Peyer's patch (tissue), 4 donors: ENCODE data around the gene PLAAT5. TPM values are rescaled to one million over a fixed set of nuclear protein-coding genes. Genes with fewer than 3 reads are reported as not detected.

ENCODE experiments used
- DNase-seq, 3 donors: peaks; one replicate each; pipeline ENCODE4 v3.0.0-alpha.2; 2017 to 2019
- H3K27ac ChIP-seq, 4 donors: fragments of 200-600 bp; sonication (generic); one replicate each; pipeline ENCODE4 v1.5.1; 2016 to 2019
- H3K27me3 ChIP-seq, 2 donors: fragments of 200-600 bp; sonication (generic); one replicate each; pipeline ENCODE4 v1.5.1; 2019
- H3K36me3 ChIP-seq, 3 donors: fragments of 200-600 bp; sonication (generic); one replicate each; pipeline ENCODE4 v1.5.1; 2016 to 2019
- H3K4me1 ChIP-seq, 4 donors: fragments of 200-600 bp; sonication (generic); one replicate each; pipeline ENCODE4 v1.5.1; 2016 to 2019
- H3K4me3 ChIP-seq, 4 donors: fragments of 200-600 bp; sonication (generic); 1 replicate in 3 of 4; 2 replicates in 1 of 4; pipeline ENCODE4 v1.5.1; 2016 to 2019; ENCODE audit warnings: mild to moderate bottlenecking in 1 of 4
- H3K9me3 ChIP-seq, 4 donors: fragments of 200-600 bp; sonication (generic); one replicate each; pipeline ENCODE4 v1.5.1; 2016 to 2019; ENCODE audit warnings: mild to moderate bottlenecking in 1 of 4
- POLR2A ChIP-seq, 2 donors: fragments of 450-650 bp; IDR thresholded peaks; one replicate each; pipeline ENCODE4 v1.5.1; 2017; ENCODE audit warnings: antibody characterized with exemption in 2 of 2, mild to moderate bottlenecking in 2 of 2, moderate library complexity in 2 of 2
- total RNA-seq, 4 donors: library from RNA; depleted of rRNA; stranded (reverse); fragments of >200 nt; gene quantifications; one replicate each; pipeline ENCODE4 v1.1.0, GENCODE V29; 2016
- TF ChIP-seq, protein P1 (sequence below), 6 experiments: fragments of 450-650 bp in 4 of 6; fragments of 200-600 bp in 2 of 6; sonication (generic) in 1 of 6; IDR thresholded peaks; one replicate each; pipeline ENCODE4 v1.5.1; 2017 to 2019; ENCODE audit warnings: antibody characterized with exemption in 6 of 6, mild to moderate bottlenecking in 3 of 6, moderate library complexity in 1 of 6

The PLAAT5 gene, protein sequence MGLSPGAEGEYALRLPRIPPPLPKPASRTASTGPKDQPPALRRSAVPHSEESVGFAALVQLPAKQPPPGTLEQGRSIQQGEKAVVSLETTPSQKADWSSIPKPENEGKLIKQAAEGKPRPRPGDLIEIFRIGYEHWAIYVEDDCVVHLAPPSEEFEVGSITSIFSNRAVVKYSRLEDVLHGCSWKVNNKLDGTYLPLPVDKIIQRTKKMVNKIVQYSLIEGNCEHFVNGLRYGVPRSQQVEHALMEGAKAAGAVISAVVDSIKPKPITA
- total RNA-seq = 1 to 10 TPM in 1 of 4 donors, under 1 TPM in 1, not detected in 2; 0.67 to 3.3 TPM

DNA sequence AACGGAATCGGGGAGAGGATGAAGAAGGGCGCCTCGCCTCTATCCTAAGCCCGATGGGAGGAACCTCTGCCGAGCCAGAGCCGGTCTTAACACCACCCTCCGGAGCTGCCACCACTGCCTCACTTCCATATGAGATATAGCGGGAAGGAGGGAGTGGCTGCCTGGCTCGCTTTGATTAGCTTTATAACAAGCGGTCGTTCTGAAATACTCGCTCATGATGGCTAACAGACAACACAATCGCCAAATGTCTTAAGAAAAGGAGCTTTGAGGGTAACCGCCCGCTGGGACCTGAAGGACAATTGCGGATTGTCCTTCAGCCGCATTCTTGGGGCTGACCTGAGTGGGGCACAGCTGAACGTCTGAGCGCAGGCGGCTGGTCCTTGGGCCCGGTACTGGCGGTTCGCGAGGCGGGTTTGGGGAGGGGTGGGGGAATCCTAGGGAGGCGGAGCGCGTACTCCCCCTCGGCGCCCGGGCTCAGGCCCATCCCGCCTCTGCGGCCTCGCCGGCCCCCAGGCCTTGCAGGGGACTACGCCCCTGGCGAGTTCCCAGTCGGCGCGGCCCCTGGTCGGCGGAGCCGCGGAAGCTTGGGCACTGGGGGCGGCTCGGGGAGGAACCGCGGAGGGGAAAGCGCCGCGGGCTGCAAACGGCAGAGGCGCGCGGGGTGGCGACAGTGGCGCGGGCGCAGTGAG lies at the start of gene PLAAT5:
Gene PLAAT5, minus strand, starts transcription at position 617 of the 689 bp plus-strand sequence. Its CDS starts 133 bp downstream, at position 484.
- Histone ChIP-seq H3K36me3 (no peaks in the 10 kb centered on the region), H3K27me3 (no peaks in the 10 kb centered on the region), H3K9me3 (no peaks in the 10 kb centered on the region), H3K4me1 (peaks cover 0 to 17% (median 0%) of the 10 kb centered on the region in 4 donors), H3K27ac (peak within 1 kb of the TSS; percentile 14 to 63 (median 46)), H3K4me3 (peak within 1 kb of the TSS; percentile 34 to 58 (median 42))
- peak in 1 of 3 donors; percentile 57 for DNase-seq
- TF ChIP-seq POLR2A (IDR thresholded peaks at IDR 0.05) = no peak
- TF ChIP-seq, protein P1, sequence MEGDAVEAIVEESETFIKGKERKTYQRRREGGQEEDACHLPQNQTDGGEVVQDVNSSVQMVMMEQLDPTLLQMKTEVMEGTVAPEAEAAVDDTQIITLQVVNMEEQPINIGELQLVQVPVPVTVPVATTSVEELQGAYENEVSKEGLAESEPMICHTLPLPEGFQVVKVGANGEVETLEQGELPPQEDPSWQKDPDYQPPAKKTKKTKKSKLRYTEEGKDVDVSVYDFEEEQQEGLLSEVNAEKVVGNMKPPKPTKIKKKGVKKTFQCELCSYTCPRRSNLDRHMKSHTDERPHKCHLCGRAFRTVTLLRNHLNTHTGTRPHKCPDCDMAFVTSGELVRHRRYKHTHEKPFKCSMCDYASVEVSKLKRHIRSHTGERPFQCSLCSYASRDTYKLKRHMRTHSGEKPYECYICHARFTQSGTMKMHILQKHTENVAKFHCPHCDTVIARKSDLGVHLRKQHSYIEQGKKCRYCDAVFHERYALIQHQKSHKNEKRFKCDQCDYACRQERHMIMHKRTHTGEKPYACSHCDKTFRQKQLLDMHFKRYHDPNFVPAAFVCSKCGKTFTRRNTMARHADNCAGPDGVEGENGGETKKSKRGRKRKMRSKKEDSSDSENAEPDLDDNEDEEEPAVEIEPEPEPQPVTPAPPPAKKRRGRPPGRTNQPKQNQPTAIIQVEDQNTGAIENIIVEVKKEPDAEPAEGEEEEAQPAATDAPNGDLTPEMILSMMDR (IDR thresholded peaks at IDR 0.05) = no peak

DNA sequence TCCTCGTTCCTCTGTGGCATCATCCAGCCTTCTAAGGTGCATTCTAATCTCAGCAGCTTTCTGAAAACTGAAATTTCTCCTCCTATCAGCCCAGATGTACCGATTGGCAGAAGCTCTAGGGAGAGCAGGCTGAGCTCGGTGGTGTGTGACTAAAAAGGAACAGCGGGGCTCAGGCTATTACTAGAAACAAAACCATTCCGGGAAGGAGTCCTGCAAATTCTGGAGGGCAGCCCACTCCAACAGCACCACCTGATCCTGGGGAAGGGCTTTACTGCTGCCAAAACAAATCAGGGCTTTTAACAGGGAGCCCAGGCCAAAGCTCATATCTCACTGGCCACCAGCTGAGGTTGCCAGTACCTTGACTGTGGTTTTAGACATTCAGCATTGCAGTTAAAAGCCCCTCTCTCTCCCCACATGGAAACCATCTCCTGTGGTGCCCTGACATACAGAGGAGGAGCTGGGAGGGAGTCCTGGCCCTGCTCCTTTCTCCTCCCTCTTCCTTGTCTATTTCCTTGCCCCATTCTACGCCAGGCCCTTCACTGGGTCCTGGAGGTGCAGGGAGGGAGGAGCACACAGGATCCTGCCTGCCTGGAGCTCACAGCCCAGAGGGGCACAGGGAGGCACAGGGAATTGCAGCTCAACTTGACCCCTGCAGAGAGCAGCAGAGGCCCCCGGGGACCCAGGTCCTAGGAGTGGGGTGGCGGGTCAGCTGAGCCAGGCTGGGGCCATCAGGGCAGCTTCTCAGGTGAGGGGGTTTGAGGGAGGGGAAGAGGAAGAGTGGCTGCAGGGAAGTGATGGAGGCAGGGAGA lies 46.5 kb upstream of the PLAAT5 start:
- peaks cover 8 to 30% (median 22%) of the 10 kb centered on the region in 4 donors for H3K4me1 ChIP-seq
- peak overlapping the region; percentile 50 to 62 (median 54) for H3K4me3 ChIP-seq
- H3K36me3 ChIP-seq = peaks cover 0 to 4% (median 0%) of the 10 kb centered on the region in 3 donors
- H3K27ac ChIP-seq = peak overlapping the region; percentile 76 to 92 (median 84)
- peak; percentile 42 to 59 (median 50) for DNase-seq
- H3K27me3 ChIP-seq = no peaks in the 10 kb centered on the region
- TF ChIP-seq, protein P1 (IDR thresholded peaks at IDR 0.05) = no peak
- TF ChIP-seq POLR2A (IDR thresholded peaks at IDR 0.05) = no peak
- no peaks in the 10 kb centered on the region for H3K9me3 ChIP-seq

DNA sequence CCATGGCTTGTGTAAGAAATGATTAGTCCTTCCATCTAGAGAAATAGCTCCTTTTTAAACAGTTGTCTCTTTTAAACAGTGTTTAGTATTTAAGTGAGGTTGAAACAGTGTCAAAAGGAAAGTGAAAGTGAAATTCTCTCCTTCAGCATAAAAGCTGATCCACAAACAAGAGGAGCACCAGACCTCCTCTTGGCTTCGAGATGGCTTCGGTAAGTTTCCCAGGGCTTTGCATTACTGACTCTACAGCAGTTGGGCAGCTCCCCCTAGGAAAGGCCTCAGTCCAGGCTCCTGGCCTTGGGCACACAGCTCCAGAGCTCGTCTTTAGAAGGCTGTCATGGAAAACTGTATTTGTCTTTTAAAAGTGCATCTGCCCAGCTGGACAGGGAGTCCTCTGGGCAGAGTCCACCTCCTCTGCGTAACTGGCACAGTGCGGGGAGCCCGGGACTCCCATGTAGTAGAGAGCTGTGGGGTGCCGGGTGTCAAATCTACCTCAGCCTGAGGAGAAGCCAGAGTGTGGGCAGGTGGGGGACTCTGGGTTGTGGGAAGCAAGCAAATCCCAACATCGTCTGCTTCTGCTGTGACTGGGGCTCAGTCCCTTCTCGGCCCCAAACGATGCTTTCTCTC lies 45.8 kb upstream of the PLAAT5 start, which contains the start of gene PLAAT4:
Gene PLAAT4, plus strand, starts transcription at position 140 of the 624 bp plus-strand sequence. Its CDS starts 61 bp downstream, at position 201.
- DNase-seq = peak; percentile 59 to 80 (median 74)
- no peaks in the 10 kb centered on the region for H3K27me3 ChIP-seq
- H3K4me1 ChIP-seq = peaks cover 8 to 38% (median 22%) of the 10 kb centered on the region in 4 donors
- H3K4me3 ChIP-seq = peak within 1 kb of the TSS; percentile 50 to 62 (median 54)
- peak; percentile 64 to 73 for TF ChIP-seq POLR2A (IDR thresholded peaks at IDR 0.05)
- TF ChIP-seq, protein P1 (IDR thresholded peaks at IDR 0.05) = no peak
- no peaks in the 10 kb centered on the region for H3K9me3 ChIP-seq
- H3K36me3 ChIP-seq = peaks cover 0 to 4% (median 0%) of the 10 kb centered on the region in 3 donors
- H3K27ac ChIP-seq = peak within 1 kb of the TSS; percentile 76 to 92 (median 84)

DNA sequence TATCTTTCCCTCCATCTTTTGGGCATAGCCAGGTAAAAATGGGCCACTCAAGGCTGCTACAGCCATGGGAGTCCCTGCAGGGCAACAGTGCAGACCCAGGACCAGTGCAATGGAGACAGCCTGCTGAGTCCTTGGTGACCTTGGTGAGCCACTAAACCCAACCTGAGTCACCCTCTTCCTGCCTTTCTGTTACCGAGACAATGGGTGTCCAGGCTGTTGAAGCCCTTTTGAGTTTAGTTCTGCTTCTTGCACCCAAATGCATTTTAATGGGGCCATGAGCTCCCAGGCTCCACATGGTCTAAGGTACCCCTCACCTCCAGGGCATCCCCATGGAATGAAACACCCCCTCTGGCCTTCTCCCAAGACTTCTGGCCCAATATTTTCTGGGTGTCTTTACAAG lies 44.8 kb upstream of the PLAAT5 start:
- peaks cover 0 to 4% (median 0%) of the 10 kb centered on the region in 3 donors for H3K36me3 ChIP-seq
- peak overlapping the region; percentile 76 to 92 (median 84) for H3K27ac ChIP-seq
- peak in 1 of 3 donors; percentile 74 for DNase-seq
- no peaks in the 10 kb centered on the region for H3K27me3 ChIP-seq
- H3K9me3 ChIP-seq = no peaks in the 10 kb centered on the region
- no peak overlapping the region for H3K4me3 ChIP-seq
- TF ChIP-seq POLR2A (IDR thresholded peaks at IDR 0.05) = no peak
- TF ChIP-seq, protein P1 (IDR thresholded peaks at IDR 0.05) = no peak
- H3K4me1 ChIP-seq = peaks cover 8 to 44% (median 22%) of the 10 kb centered on the region in 4 donors
